ENCODE measurements around the gene PIERCE2. TPM values are rescaled to one million over a fixed set of nuclear protein-coding genes. Genes with fewer than 3 reads are reported as not detected.

Gene PIERCE2
- total and polyA plus RNA-seq, 2 of the 13 experiments (the other 11 are each of a cell fraction or from before 2014, with no cell fraction given) = 0.09 TPM; not detected in 1

GRCh38 chr15:55394694-55395093 is 13.6 kb upstream of the PIERCE2 start:
- intact Hi-C loops (cut with micrococcal nuclease; ENCODE audit: unreplicated experiment) (no loop called here), in situ Hi-C loops (cut with HindIII; ENCODE audit: extremely low pct_ligation_motif_present, low pct_unique_long_range_greater_than_20kb) (no loop called here)
- ChIA-PET CTCF (ENCODE audit: low intra/inter-chr PET ratio, low total read pairs) (no interaction called here), POLR2A (interaction anchor here (0.9 kb wide), 1 partner anchor 13 kb away, joined by 4 read pairs; the partner anchor contains the start of gene CCPG1)
- 100% methylated on average over 1 of the region's 1 CpG for WGBS (ENCODE audit: low lambda C conversion rate)
- DNase-seq (ENCODE audit: low spot score) (no peak), ATAC-seq (no peak), FAIRE-seq (no peak)
- Histone ChIP-seq H3K27me3 (ENCODE audit: control insufficient read depth in 1 of 2, insufficient read depth in 2 of 2, low read length in 2 of 2) (no peaks in the 10 kb centered on the region), H3K27ac (ENCODE audit: extremely low read length, insufficient read depth, low read length) (no peak overlapping the region), H3K4me1 (ENCODE audit: insufficient read depth, low read length) (no peaks in the 10 kb centered on the region), H2AFZ (ENCODE audit: low read length) (no peak overlapping the region), H4K20me1 (ENCODE audit: insufficient read depth, low read length) (no peaks in the 10 kb centered on the region), H3K9me3 (ENCODE audit: low read length) (no peaks in the 10 kb centered on the region), H3K9ac (ENCODE audit: insufficient read depth, low read depth, low read length) (no peak overlapping the region), H3K4me3 (replicated peaks in 1 of 3; ENCODE audit: insufficient read depth in 1 of 3, low read depth in 2 of 3, low read length in 3 of 3) (no peak overlapping the region), H3K36me3 (replicated peaks in 1 of 2; ENCODE audit: control insufficient read depth in 1 of 2, insufficient read depth in 2 of 2, low read length in 2 of 2) (no peaks in the 10 kb centered on the region), H3K4me2 (ENCODE audit: low read depth, low read length) (no peak overlapping the region), H3K79me2 (ENCODE audit: insufficient read depth, low read length) (no peaks in the 10 kb centered on the region)
- TF ChIP-seq THAP8 (CRISPR knock-in tag; IDR thresholded peaks at IDR 0.05; ENCODE audit: borderline replicate concordance) (no peak), ZNF33B (CRISPR knock-in tag; IDR thresholded peaks at IDR 0.05) (no peak), SOX5 (CRISPR knock-in tag; IDR thresholded peaks at IDR 0.05; ENCODE audit: borderline replicate concordance) (no peak), HHEX (CRISPR knock-in tag; IDR thresholded peaks at IDR 0.05) (no peak), PCBP2 (optimal IDR thresholded peaks at IDR 0.05; ENCODE audit: low read depth, low read length, poor library complexity, severe bottlenecking) (no peak), ZBTB7B (CRISPR knock-in tag; IDR thresholded peaks at IDR 0.05) (no peak), AKNA (CRISPR knock-in tag; IDR thresholded peaks at IDR 0.05; ENCODE audit: borderline replicate concordance) (no peak), ZNF138 (CRISPR knock-in tag; IDR thresholded peaks at IDR 0.05; ENCODE audit: low read depth) (no peak), RNF2 (conservative IDR thresholded peaks at IDR 0.05; ENCODE audit: low read depth) (no peak), RFXANK (CRISPR knock-in tag; IDR thresholded peaks at IDR 0.05) (no peak), BCL3 (CRISPR knock-in tag; IDR thresholded peaks at IDR 0.05) (no peak)
- no TSS peak for BruUV-seq (replicated peaks)

Measured in HepG2 (cell line).